ENCODE data around the gene AUTS2. TPM values are rescaled to one million over a fixed set of nuclear protein-coding genes. Genes with fewer than 3 reads are reported as not detected.

AUTS2 gene
- total and polyA plus RNA-seq, 10 of the 15 experiments (the other 5 are each of a cell fraction or from before 2014, with no cell fraction given) = 6.4 to 55.6 (median 21.6) TPM

DNA sequence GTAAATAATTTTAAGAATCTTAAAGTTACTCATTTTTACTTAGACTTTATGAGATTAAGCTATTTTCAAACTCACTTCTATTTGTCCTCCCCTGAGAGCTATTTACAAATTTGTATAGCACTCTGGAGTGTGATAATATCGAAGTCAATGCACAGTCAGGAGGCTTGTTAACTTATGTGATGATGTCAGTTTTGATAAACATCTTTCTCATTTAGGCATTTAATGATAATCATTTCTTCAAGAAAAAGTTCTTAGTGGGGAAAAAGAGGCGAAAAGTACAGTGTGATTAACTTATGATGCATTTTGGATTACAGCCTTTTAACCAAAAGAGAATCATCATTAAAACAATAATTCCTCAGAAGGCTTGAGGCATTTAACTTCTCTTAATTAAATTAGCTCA is 468.6 kb downstream of the AUTS2 start (continued):
- TF ChIP-seq ZBTB4 (CRISPR knock-in tag; IDR thresholded peaks at IDR 0.05) (no peak), MYC (IDR thresholded peaks at IDR 0.05; ENCODE audit: insufficient read depth, insufficient read length, insufficient replicate concordance, low read length, severe bottlenecking) (no peak), ZBED1 (IDR thresholded peaks at IDR 0.05; ENCODE audit: borderline replicate concordance) (no peak), CREM (IDR thresholded peaks at IDR 0.05; ENCODE audit: low read depth) (no peak)

DNA sequence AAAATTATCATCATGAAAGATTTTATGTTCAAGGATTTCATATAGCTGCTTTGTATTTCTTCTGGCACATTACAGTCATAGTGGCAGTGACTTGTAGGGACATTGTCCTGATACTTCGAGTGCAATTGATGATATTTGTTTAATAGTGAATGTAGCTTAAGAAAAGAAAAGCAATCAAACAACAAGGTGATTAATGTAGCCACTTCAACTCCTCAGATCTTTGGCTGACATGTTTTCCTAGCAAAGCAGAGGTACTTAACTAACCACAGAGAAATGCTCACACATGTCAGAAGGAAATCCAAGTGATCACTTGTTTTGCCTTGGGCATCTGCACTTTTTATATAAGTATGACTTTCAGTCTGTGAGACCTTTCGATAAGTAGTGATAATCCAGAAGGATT is 470.3 kb downstream of the AUTS2 start:
- POLR2A ChIA-PET = no interaction called here
- WGBS (ENCODE audit: insufficient coverage, insufficient replicate concordance, low lambda C conversion rate, missing lambda C conversion rate) = 86% methylated on average over 2 of the region's 2 CpGs
- H3K36me3 ChIP-seq (ENCODE audit: control insufficient read depth in 2 of 2, insufficient read depth in 2 of 2, low read length in 1 of 2) = no peaks in the 10 kb centered on the region
- BruUV-seq (replicated peaks) = no TSS peak
- no peaks in the 10 kb centered on the region for H3K9me3 ChIP-seq (replicated peaks; ENCODE audit: control insufficient read depth, insufficient read depth, low read length)
- no peak overlapping the region for H3K27ac ChIP-seq (ENCODE audit: control insufficient read depth, insufficient read depth)
- H2AFZ ChIP-seq (ENCODE audit: control insufficient read depth, low read depth, low read length) = no peak overlapping the region
- in situ Hi-C loops (cut with MboI) (no loop called here), intact Hi-C loops (cut with micrococcal nuclease; ENCODE audit: unreplicated experiment) (no loop called here)
- DNase-seq (ENCODE audit: low read depth, low spot score) = no peak
- ATAC-seq = no peak
- SMC1A ChIA-PET (ENCODE audit: uncharacterized antibody, unreplicated experiment) = interaction anchor here (1.0 to 1.9 kb wide), 4 partner anchors 9 to 25 kb away, joined by 4 to 7 read pairs (median 6); no protein-coding TSS in a partner anchor
- CTCF ChIA-PET = interaction anchor here (0.9 to 1.2 kb wide), 2 partner anchors 11 to 32 kb away, joined by 3 read pairs; no protein-coding TSS in a partner anchor
- no peak for FAIRE-seq
- no peak overlapping the region for H3K4me3 ChIP-seq
- peaks cover 5% of the 10 kb centered on the region for H3K4me1 ChIP-seq (ENCODE audit: control insufficient read depth, insufficient read depth, low read length)
- H3K27me3 ChIP-seq (replicated peaks in 1 of 2; ENCODE audit: control insufficient read depth in 2 of 2, insufficient read depth in 2 of 2, low read length in 1 of 2) = no peaks in the 10 kb centered on the region
- H3K4me2 ChIP-seq (ENCODE audit: control insufficient read depth, insufficient read depth) = no peak overlapping the region
- no peak overlapping the region for H3K9ac ChIP-seq (ENCODE audit: control insufficient read depth, insufficient read depth, low read length)
- H4K20me1 ChIP-seq (ENCODE audit: control insufficient read depth, insufficient read depth) = no peaks in the 10 kb centered on the region
- RAD21 ChIA-PET (ENCODE audit: unreplicated experiment) = interaction anchor here (1.9 kb wide), 1 partner anchor 9 kb away, joined by 5 read pairs; no protein-coding TSS in a partner anchor
- H3K79me2 ChIP-seq (ENCODE audit: control insufficient read depth, insufficient read depth, low read length) = no peaks in the 10 kb centered on the region
- TF ChIP-seq ZNF207 (IDR thresholded peaks at IDR 0.05; ENCODE audit: borderline replicate concordance) (no peak), MYC (IDR thresholded peaks at IDR 0.05; ENCODE audit: insufficient read depth, insufficient read length, insufficient replicate concordance, low read length, severe bottlenecking) (no peak), EZH2 (IDR thresholded peaks at IDR 0.05; ENCODE audit: borderline replicate concordance, control insufficient read depth, low read depth, low read length) (no peak), MEF2A (IDR thresholded peaks at IDR 0.05; ENCODE audit: insufficient read depth, low read depth, low read length) (no peak), ATF7 (IDR thresholded peaks at IDR 0.05; ENCODE audit: low read depth) (no peak), NRF1 (conservative IDR thresholded peaks at IDR 0.05; ENCODE audit: low read depth, low read length) (no peak), FOXM1 (IDR thresholded peaks at IDR 0.05; ENCODE audit: low read depth, low read length) (no peak), POLR2A (IDR thresholded peaks at IDR 0.05; ENCODE audit: low read depth, low read length) (no peak), MYB (IDR thresholded peaks at IDR 0.05; ENCODE audit: borderline replicate concordance, low read depth, low read length) (no peak), SMC3 (IDR thresholded peaks at IDR 0.05; ENCODE audit: borderline replicate concordance, low read length) (no peak), CBX5 (IDR thresholded peaks at IDR 0.05; ENCODE audit: low read depth) (no peak), SMAD1 (IDR thresholded peaks at IDR 0.05; ENCODE audit: low read depth, partially characterized antibody) (no peak), KLF5 (IDR thresholded peaks at IDR 0.05; ENCODE audit: partially characterized antibody) (no peak), HDAC2 (IDR thresholded peaks at IDR 0.05) (no peak)
- TF ChIP-seq, protein P1, sequence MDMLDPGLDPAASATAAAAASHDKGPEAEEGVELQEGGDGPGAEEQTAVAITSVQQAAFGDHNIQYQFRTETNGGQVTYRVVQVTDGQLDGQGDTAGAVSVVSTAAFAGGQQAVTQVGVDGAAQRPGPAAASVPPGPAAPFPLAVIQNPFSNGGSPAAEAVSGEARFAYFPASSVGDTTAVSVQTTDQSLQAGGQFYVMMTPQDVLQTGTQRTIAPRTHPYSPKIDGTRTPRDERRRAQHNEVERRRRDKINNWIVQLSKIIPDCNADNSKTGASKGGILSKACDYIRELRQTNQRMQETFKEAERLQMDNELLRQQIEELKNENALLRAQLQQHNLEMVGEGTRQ (IDR thresholded peaks at IDR 0.05; ENCODE audit: borderline replicate concordance, low read depth, low read length) = no peak

Data from GM12878 (cell line).